NCI-H2196 (cell line): ENCODE data around the gene LILRB4.
"Not testable (repeated sequence)": the region's sequence is repeated elsewhere in the genome, so short reads cannot be mapped to it uniquely, and the experiment has no call there.

ENCODE experiments used
- DNase-seq: peaks from one replicate; lab custom pipeline; 2025; ENCODE audit not compliant: unreplicated experiment; lab: John Stamatoyannopoulos, UW

LILRB4 gene

GRCh38 chr19:54691582-54692297 is 29.0 kb downstream of the LILRB4 start:
- DNase-seq: no peak

- no peak for DNase-seq
Observed at GRCh38 chr19:54692298-54692615, 29.5 kb downstream of the LILRB4 start.

GRCh38 chr19:54694648-54695047 is 31.9 kb downstream of the LILRB4 start:
- DNase-seq: no peak

- DNase-seq: no peak
Observed at GRCh38 chr19:54696117-54696548, 33.3 kb downstream of the LILRB4 start.

GRCh38 chr19:54696766-54697165 is 34.0 kb downstream of the LILRB4 start:
- no peak for DNase-seq

GRCh38 chr19:54697716-54698115 is 34.9 kb downstream of the LILRB4 start:
- DNase-seq: not testable (repeated sequence)

- no peak for DNase-seq
Observed at GRCh38 chr19:54704928-54705327, 42.1 kb downstream of the LILRB4 start.

- DNase-seq: no peak
Observed at GRCh38 chr19:54707962-54708361, 45.2 kb downstream of the LILRB4 start.

- no peak for DNase-seq
Observed at GRCh38 chr19:54708781-54709180, 46.0 kb downstream of the LILRB4 start.

GRCh38 chr19:54709212-54709948 is 46.6 kb downstream of the LILRB4 start:
- DNase-seq: no peak

GRCh38 chr19:54709956-54710355 is 47.2 kb downstream of the LILRB4 start:
- not testable (repeated sequence) for DNase-seq
